BLaER1 treated with 17β-estradiol and CSF1 and Interleukin-3, amounts not matched to agents 10 nM and 100 nM (cell line): Measurements from ENCODE around the gene TMEM139.
"Not testable (repeated sequence)": the region's sequence is repeated elsewhere in the genome, so short reads cannot be mapped to it uniquely, and the experiment has no call there.

ENCODE experiments used
- H3K27ac ChIP-seq, 11 experiments: shearing (Covaris generic); formaldehyde crosslinking; 2 replicates each; pipeline ENCODE4 v1.8.1; 2022
- H3K27me3 ChIP-seq, 11 experiments: shearing (Covaris generic); formaldehyde crosslinking; 2 replicates each; pipeline ENCODE4 v1.8.1; 2022
- H3K36me3 ChIP-seq, 11 experiments: shearing (Covaris generic); formaldehyde crosslinking; 2 replicates each; pipeline ENCODE4 v1.8.1; 2022
- H3K4me1 ChIP-seq, 10 experiments: shearing (Covaris generic); formaldehyde crosslinking; 2 replicates each; pipeline ENCODE4 v1.8.1; 2022
- H3K4me2 ChIP-seq, 11 experiments: shearing (Covaris generic); formaldehyde crosslinking; 2 replicates each; pipeline ENCODE4 v1.8.1; 2022
- H3K4me3 ChIP-seq, 10 experiments: shearing (Covaris generic); formaldehyde crosslinking; 2 replicates each; pipeline ENCODE4 v1.8.1; 2022
- H3K9ac ChIP-seq, 11 experiments: shearing (Covaris generic); formaldehyde crosslinking; 2 replicates each; pipeline ENCODE4 v1.8.1; 2022
- H3K9me3 ChIP-seq, 11 experiments: shearing (Covaris generic); formaldehyde crosslinking; replicated peaks in 1 of 11; 2 replicates each; pipeline ENCODE4 v1.8.1; 2022
- H4K20me1 ChIP-seq, 11 experiments: shearing (Covaris generic); formaldehyde crosslinking; 2 replicates each; pipeline ENCODE4 v1.8.1; 2022
- Cebpa-rat ChIP-seq, 11 experiments: shearing (Covaris generic); IDR thresholded peaks; 2 replicates each; pipeline ENCODE4 v1.8.1; 2022

TMEM139 gene

GRCh38 chr7:143263266-143264195 is 21.2 kb upstream of the TMEM139 start, which contains the start of gene GSTK1:
TSS of gene GSTK1 (plus strand) at chr7:143263441. CDS start at chr7:143263514, 73 bp downstream.
- H3K4me3 ChIP-seq: peak within 1 kb of the TSS; percentile 68 to 92 (median 84)
- H3K9me3 ChIP-seq: no peaks in the 10 kb centered on the region
- H3K4me2 ChIP-seq: peak within 1 kb of the TSS; percentile 74 to 96 (median 92)
- peaks cover 0 to 34% (median 0%) of the 10 kb centered on the region in 11 experiments; a peak in 6 of 22 replicates for H4K20me1 ChIP-seq
- peak within 1 kb of the TSS; percentile 67 to 90 (median 83) for H3K27ac ChIP-seq
- no peak for TF ChIP-seq Cebpa-rat (IDR thresholded peaks at IDR 0.05)
- H3K4me1 ChIP-seq: peaks cover 44 to 63% (median 59%) of the 10 kb centered on the region in 10 experiments
- H3K27me3 ChIP-seq: no peaks in the 10 kb centered on the region
- H3K36me3 ChIP-seq: peaks cover 23 to 43% (median 38%) of the 10 kb centered on the region in 11 experiments; a peak in 21 of 22 replicates
- peak within 1 kb of the TSS; percentile 78 to 92 (median 86) for H3K9ac ChIP-seq

- H3K9ac ChIP-seq: peak overlapping the region; percentile 78 to 92 (median 86)
- peaks cover 45 to 63% (median 59%) of the 10 kb centered on the region in 10 experiments for H3K4me1 ChIP-seq
- H4K20me1 ChIP-seq: peaks cover 0 to 41% (median 4%) of the 10 kb centered on the region in 11 experiments; a peak in 8 of 22 replicates
- H3K27ac ChIP-seq: peak overlapping the region; percentile 67 to 90 (median 83); a peak in 18 of 22 replicates
- H3K36me3 ChIP-seq: peaks cover 28 to 49% (median 44%) of the 10 kb centered on the region in 11 experiments; a peak in 21 of 22 replicates
- not testable (repeated sequence) for H3K27me3 ChIP-seq, H3K9me3 ChIP-seq
- H3K4me2 ChIP-seq: peak overlapping the region; percentile 74 to 96 (median 92)
- peak overlapping the region; percentile 68 to 92 (median 84) for H3K4me3 ChIP-seq
These were observed 20.6 kb upstream of the TMEM139 start for GRCh38 chr7:143264196-143264568.

- TF ChIP-seq Cebpa-rat (IDR thresholded peaks at IDR 0.05): no peak
- Histone ChIP-seq H3K27ac (peak overlapping the region in 4 of 11 experiments; percentile 78 to 90 (median 82); a peak in 3 of 22 replicates), H3K4me2 (peak overlapping the region; percentile 74 to 96 (median 92)), H3K4me1 (peaks cover 49 to 68% (median 62%) of the 10 kb centered on the region in 10 experiments), H3K36me3 (peaks cover 38 to 59% (median 54%) of the 10 kb centered on the region in 11 experiments; a peak in 21 of 22 replicates), H3K9ac (peak overlapping the region in 7 of 11 experiments; percentile 13 to 89 (median 86); a peak in 8 of 22 replicates), H3K9me3 (no peaks in the 10 kb centered on the region), H3K27me3 (no peaks in the 10 kb centered on the region), H3K4me3 (peak overlapping the region in 8 of 10 experiments; percentile 68 to 92 (median 82); a peak in 14 of 20 replicates), H4K20me1 (peaks cover 0 to 47% (median 6%) of the 10 kb centered on the region in 11 experiments; a peak in 8 of 22 replicates)
These were observed 19.6 kb upstream of the TMEM139 start for GRCh38 chr7:143265017-143265693.

GRCh38 chr7:143269251-143269650 is 15.5 kb upstream of the TMEM139 start:
- peak overlapping the region; percentile 34 to 96 (median 62); a peak in 20 of 22 replicates for H3K4me2 ChIP-seq
- TF ChIP-seq Cebpa-rat (IDR thresholded peaks at IDR 0.05): no peak
- peaks cover 0 to 4% (median 0%) of the 10 kb centered on the region in 11 experiments; a peak in 2 of 22 replicates for H3K9me3 ChIP-seq
- H4K20me1 ChIP-seq: peaks cover 0 to 47% (median 6%) of the 10 kb centered on the region in 11 experiments; a peak in 8 of 22 replicates
- H3K4me3 ChIP-seq: no peak overlapping the region
- H3K27me3 ChIP-seq: no peaks in the 10 kb centered on the region
- peaks cover 41 to 77% (median 70%) of the 10 kb centered on the region in 11 experiments; a peak in 21 of 22 replicates for H3K36me3 ChIP-seq
- H3K27ac ChIP-seq: peak overlapping the region in 6 of 11 experiments; percentile 25 to 45 (median 40); a peak in 6 of 22 replicates
- H3K4me1 ChIP-seq: peaks cover 37 to 57% (median 52%) of the 10 kb centered on the region in 10 experiments
- H3K9ac ChIP-seq: peak overlapping the region in 4 of 11 experiments; percentile 16 to 47 (median 34); a peak in 5 of 22 replicates

- Histone ChIP-seq H3K9ac (no peak overlapping the region), H3K4me2 (no peak overlapping the region), H3K27me3 (no peaks in the 10 kb centered on the region), H3K27ac (no peak overlapping the region), H3K4me1 (peaks cover 24 to 37% (median 34%) of the 10 kb centered on the region in 10 experiments), H3K4me3 (no peak overlapping the region), H3K9me3 (peaks cover 0 to 4% (median 0%) of the 10 kb centered on the region in 11 experiments; a peak in 2 of 22 replicates), H4K20me1 (peaks cover 0 to 35% (median 6%) of the 10 kb centered on the region in 11 experiments; a peak in 5 of 22 replicates), H3K36me3 (peaks cover 36 to 58% (median 51%) of the 10 kb centered on the region in 11 experiments; a peak in 21 of 22 replicates)
- no peak for TF ChIP-seq Cebpa-rat (IDR thresholded peaks at IDR 0.05)
These were observed 13.5 kb upstream of the TMEM139 start for GRCh38 chr7:143271240-143271639.

- Histone ChIP-seq H3K27me3 (no peaks in the 10 kb centered on the region), H3K27ac (no peak overlapping the region), H3K9me3 (peaks cover 0 to 4% (median 0%) of the 10 kb centered on the region in 11 experiments; a peak in 2 of 22 replicates), H3K4me3 (no peak overlapping the region), H4K20me1 (peaks cover 0 to 19% (median 3%) of the 10 kb centered on the region in 11 experiments; a peak in 5 of 22 replicates), H3K36me3 (peaks cover 21 to 42% (median 34%) of the 10 kb centered on the region in 11 experiments; a peak in 21 of 22 replicates), H3K4me2 (no peak overlapping the region), H3K9ac (no peak overlapping the region), H3K4me1 (peaks cover 17 to 20% (median 19%) of the 10 kb centered on the region in 10 experiments)
- no peak for TF ChIP-seq Cebpa-rat (IDR thresholded peaks at IDR 0.05)
These were observed 11.9 kb upstream of the TMEM139 start for GRCh38 chr7:143272871-143273270.

GRCh38 chr7:143279186-143280098 is 5.3 kb upstream of the TMEM139 start:
- H3K4me2 ChIP-seq: peak overlapping the region in 1 of 11 experiments; percentile 21; a peak in 1 of 22 replicates
- no peak overlapping the region for H3K27ac ChIP-seq
- no peaks in the 10 kb centered on the region for H3K36me3 ChIP-seq
- no peaks in the 10 kb centered on the region for H4K20me1 ChIP-seq
- H3K9ac ChIP-seq: no peak overlapping the region
- H3K4me3 ChIP-seq: no peak overlapping the region
- H3K4me1 ChIP-seq: peaks cover 0 to 25% (median 7%) of the 10 kb centered on the region in 10 experiments; a peak in 12 of 20 replicates
- H3K27me3 ChIP-seq: no peaks in the 10 kb centered on the region
- TF ChIP-seq Cebpa-rat (IDR thresholded peaks at IDR 0.05): no peak
- H3K9me3 ChIP-seq: no peaks in the 10 kb centered on the region
